ENCODE data around the gene TRIM43B.
"Not testable (repeated sequence)": the region's sequence is repeated elsewhere in the genome, so short reads cannot be mapped to it uniquely, and the experiment has no call there.

GRCh38 chr2:95492076-95492475, 7.5 kb upstream of the TRIM43B start:
- TF ChIP-seq CTCF, POLR2AphosphoS5 (IDR thresholded peaks at IDR 0.05): not testable (repeated sequence)

Data from sigmoid colon (tissue), 4 donors.